H1 (cell line): ENCODE results near the gene DFFB.

Source experiments
- EP300 ChIP-seq, 2 experiments: IDR thresholded peaks; 1 replicate in 1 of 2; 2 replicates in 1 of 2; pipeline ENCODE4 v1.6.1; 2011 to 2012; ENCODE audit warnings: low read depth in 2 of 2, low read length in 2 of 2, mild to moderate bottlenecking in 2 of 2, borderline replicate concordance in 1 of 2, inconsistent platforms in 1 of 2, moderate library complexity in 1 of 2
- EZH2 ChIP-seq: fragments of 200-600 bp; sonication (generic); IDR thresholded peaks from 2 replicates; pipeline ENCODE4 v1.7.1; 2012; ENCODE audit warnings: low read depth, mild to moderate bottlenecking, moderate library complexity, low read length, inconsistent platforms; ENCODE audit not compliant: severe bottlenecking
- RAD21 ChIP-seq, 2 experiments: IDR thresholded peaks in 1 of 2; conservative IDR thresholded peaks in 1 of 2; 2 replicates each; pipeline ENCODE4 v1.6.1; 2011; ENCODE audit warnings: low read depth in 2 of 2, low read length in 2 of 2, improper control_type of control experiment in 1 of 2, inconsistent platforms in 1 of 2, mild to moderate bottlenecking in 1 of 2, moderate library complexity in 1 of 2

DNA sequence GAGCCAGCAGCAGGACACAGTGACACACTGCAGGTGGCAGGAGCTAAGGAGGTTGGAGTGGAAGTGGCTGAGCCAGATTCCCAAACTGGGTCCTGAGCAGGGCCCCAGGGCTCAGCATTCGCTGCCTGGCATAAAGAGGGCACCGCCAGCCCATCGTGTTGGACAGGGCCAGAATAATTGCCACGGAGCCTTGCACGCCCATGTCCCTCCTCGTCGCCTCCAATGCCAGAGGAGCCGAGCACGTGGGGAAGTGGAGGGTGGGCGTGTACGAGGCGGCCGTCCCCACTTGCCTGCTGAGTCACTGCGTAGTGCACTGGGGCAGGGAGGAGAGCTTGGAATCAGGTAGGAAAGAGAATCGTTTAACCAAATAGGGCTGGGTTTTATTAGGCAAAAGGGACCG lies 34.9 kb upstream of the DFFB start:
- TF ChIP-seq EP300 (IDR thresholded peaks at IDR 0.05; ENCODE audit: borderline replicate concordance in 1 of 2, low read depth in 2 of 2, low read length in 2 of 2): no peak
- TF ChIP-seq EZH2: no peak
- no peak for TF ChIP-seq RAD21 (IDR thresholded peaks at IDR 0.05 in 1 of 2, conservative IDR thresholded peaks at IDR 0.05 in 1 of 2; ENCODE audit: low read depth in 2 of 2, low read length in 2 of 2)
